C4-2B (cell line): ENCODE measurements around the gene MMAA.
"Not testable (repeated sequence)": the region's sequence is repeated elsewhere in the genome, so short reads cannot be mapped to it uniquely, and the experiment has no call there.

Source experiments
- H3K27ac ChIP-seq: fragments of 450-650 bp; 2 replicates; pipeline ENCODE4 v1.5.1; 2017
- ZFX ChIP-seq: fragments of 450-650 bp; IDR thresholded peaks from 2 replicates; pipeline ENCODE4 v1.6.1; 2017
- TF ChIP-seq, protein P1 (sequence below): fragments of 450-650 bp; conservative IDR thresholded peaks from 2 replicates; pipeline ENCODE4 v1.5.1; 2017; ENCODE audit warnings: mild to moderate bottlenecking

Gene MMAA

DNA sequence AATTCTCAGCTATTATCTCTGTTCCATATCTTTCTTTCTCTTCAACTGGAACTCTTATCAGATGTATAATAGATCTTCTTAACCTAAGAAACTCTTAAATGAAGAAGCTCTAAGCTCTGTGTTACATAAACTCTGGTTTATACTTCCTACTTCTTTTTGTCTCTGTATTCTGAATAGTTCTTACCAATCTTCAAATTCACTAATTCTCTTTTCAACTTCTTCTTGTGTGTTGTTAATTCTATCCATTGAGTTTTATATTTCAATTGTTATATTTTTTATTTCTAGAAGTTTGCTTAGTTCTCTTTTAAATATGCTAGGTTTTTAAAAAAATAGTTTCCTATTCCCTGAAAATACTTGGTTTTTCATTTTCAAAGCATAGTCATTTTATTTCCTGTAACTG, 13.2 kb upstream of the MMAA start:
- no peak for TF ChIP-seq ZFX
- TF ChIP-seq, protein P1, sequence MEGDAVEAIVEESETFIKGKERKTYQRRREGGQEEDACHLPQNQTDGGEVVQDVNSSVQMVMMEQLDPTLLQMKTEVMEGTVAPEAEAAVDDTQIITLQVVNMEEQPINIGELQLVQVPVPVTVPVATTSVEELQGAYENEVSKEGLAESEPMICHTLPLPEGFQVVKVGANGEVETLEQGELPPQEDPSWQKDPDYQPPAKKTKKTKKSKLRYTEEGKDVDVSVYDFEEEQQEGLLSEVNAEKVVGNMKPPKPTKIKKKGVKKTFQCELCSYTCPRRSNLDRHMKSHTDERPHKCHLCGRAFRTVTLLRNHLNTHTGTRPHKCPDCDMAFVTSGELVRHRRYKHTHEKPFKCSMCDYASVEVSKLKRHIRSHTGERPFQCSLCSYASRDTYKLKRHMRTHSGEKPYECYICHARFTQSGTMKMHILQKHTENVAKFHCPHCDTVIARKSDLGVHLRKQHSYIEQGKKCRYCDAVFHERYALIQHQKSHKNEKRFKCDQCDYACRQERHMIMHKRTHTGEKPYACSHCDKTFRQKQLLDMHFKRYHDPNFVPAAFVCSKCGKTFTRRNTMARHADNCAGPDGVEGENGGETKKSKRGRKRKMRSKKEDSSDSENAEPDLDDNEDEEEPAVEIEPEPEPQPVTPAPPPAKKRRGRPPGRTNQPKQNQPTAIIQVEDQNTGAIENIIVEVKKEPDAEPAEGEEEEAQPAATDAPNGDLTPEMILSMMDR = no peak
- H3K27ac ChIP-seq = no peak overlapping the region

GRCh38 chr4:145609481-145610427, 9.4 kb upstream of the MMAA start:
- TF ChIP-seq, protein P1 = peak; percentile 83
- TF ChIP-seq ZFX = no peak

GRCh38 chr4:145613566-145614232, 5.5 kb upstream of the MMAA start:
- no peak for TF ChIP-seq ZFX
- TF ChIP-seq, protein P1 = no peak
- no peak overlapping the region for H3K27ac ChIP-seq

More at GRCh38 chr4:145609481-145610427, 9.4 kb upstream of the MMAA start:
- no peak overlapping the region for H3K27ac ChIP-seq

DNA sequence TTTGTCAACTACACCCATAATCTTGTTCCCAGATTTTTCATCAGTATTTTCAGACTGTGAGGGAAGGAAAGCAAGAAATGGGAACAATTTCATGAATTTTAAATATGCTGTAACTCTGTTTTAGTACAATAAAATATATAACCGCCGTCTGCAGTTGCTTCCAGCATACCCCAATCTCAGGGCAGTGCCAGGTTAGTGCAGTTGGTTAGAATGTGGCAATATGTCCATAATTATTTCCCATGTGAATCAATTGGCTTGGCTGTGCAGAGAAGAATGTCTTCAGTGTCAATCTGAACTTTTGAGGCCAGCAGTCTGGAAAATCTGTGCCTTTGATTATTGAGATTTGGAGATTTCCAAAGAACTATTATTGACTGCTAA, 5.0 kb upstream of the MMAA start:
- H3K27ac ChIP-seq = no peak overlapping the region
- TF ChIP-seq, protein P1 = no peak
- TF ChIP-seq ZFX = no peak

DNA sequence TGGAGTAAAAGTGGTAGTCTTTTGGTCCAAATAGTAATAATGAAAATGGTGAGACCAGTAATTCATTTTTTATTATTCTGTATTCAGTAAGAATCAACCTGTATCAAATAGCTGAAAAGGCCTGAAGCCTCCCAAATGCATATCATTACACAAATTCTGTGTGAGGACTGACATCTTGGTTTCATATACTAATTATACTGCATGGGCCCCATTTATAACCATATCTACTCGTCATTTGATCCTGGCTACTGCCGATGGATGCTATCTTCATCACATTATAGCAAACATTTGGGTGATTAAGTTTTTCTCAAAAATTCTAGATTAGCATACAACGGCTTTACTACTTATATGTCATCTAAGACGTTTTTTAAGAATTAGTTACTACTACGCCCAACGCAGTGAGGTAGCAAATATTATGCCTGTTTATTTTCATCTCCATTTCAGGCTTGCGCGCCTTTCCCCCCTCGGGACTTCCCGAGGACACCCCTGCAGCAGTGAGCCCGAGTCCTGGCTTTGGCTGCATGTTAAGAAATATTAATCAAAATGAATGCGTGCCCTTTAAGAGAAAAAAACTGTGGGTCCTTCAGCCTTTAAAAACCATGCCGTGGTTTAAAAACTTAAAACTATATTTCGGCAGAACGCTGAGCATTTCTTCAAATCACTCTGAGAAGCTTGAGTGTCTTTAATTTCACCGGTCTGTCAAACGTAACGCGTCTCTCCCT, 814 bp upstream of the MMAA start:
- TF ChIP-seq, protein P1 = no peak
- no peak for TF ChIP-seq ZFX
- peak overlapping the region; percentile 90 for H3K27ac ChIP-seq

DNA sequence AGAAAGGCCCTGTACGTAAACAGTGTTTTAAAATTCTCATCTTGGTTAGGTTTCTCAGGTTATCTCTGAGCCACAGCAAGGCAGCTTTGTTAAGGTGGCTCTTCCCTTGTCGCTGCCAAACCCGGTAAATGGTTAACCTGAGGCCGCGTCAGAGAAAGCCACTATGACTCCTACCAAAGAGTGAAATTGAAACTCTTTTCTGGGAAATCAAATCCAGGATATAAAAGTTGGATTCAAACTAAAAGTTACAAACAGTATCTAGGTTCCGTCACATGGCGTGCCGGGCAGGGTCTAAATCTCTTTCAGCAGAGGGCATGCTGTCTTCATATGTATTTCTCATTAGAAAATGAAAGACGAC, 433 bp downstream of the MMAA start:
- TF ChIP-seq, protein P1 = peak; percentile 57
- no peak for TF ChIP-seq ZFX
- peak overlapping the region; percentile 90 for H3K27ac ChIP-seq

DNA sequence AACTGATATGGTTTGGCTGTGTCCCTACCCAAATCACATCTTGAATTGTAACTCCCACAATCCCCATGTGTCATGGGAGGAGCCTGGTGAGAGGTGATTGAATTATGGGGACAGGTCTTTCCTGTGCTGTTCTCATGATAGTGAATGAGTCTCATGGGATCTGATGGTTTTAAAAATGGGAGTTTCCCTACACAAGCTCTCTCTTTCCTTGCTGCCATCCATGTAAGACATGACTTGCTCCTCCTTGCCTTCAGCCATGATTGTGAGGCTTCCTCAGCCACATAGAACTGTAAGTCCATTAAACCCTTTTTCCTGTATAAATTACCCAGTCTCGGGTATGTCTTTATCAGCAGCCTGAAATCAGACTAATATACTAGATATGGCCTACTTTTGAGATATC, 2.9 kb downstream of the MMAA start:
- H3K27ac ChIP-seq = not testable (repeated sequence)
